ACC112 (cell line): ENCODE data around the gene CHMP6.
A peak's percentile ranks its signal among the peaks of the same experiment; 100 is the strongest.

Experiments
- H2AFZ ChIP-seq: fragments of 200-600 bp; sonication (generic); one replicate; pipeline ENCODE4 v1.6.0; 2017; ENCODE audit warnings: antibody characterized with exemption, low read length; ENCODE audit not compliant: unreplicated experiment
- H3K27ac ChIP-seq: fragments of 200-600 bp; sonication (generic); 2 replicates; pipeline ENCODE4 v1.5.1; 2014; ENCODE audit warnings: low read depth, mild to moderate bottlenecking, antibody characterized with exemption, low read length, moderate library complexity
- H3K27me3 ChIP-seq: fragments of 200-600 bp; sonication (generic); 2 replicates; pipeline ENCODE4 v1.6.1; 2014; ENCODE audit warnings: mild to moderate bottlenecking, antibody characterized with exemption, low read length, moderate library complexity, mixed read lengths; ENCODE audit not compliant: insufficient read depth
- H3K36me3 ChIP-seq: fragments of 200-600 bp; sonication (generic); 2 replicates; pipeline ENCODE4 v1.6.1; 2016; ENCODE audit warnings: mild to moderate bottlenecking, antibody characterized with exemption, low read length, moderate library complexity, mixed read lengths; ENCODE audit not compliant: insufficient read depth
- H3K4me1 ChIP-seq: fragments of 200-600 bp; sonication (generic); one replicate; pipeline ENCODE4 v1.6.1; 2016; ENCODE audit warnings: low read length, mixed read lengths; ENCODE audit not compliant: insufficient read depth, unreplicated experiment, control insufficient read depth
- H3K4me3 ChIP-seq: fragments of 200-600 bp; sonication (generic); 2 replicates; pipeline ENCODE4 v1.5.1; 2014; ENCODE audit warnings: mild to moderate bottlenecking, low read depth, low read length
- H3K79me2 ChIP-seq: fragments of 200-600 bp; sonication (generic); one replicate; pipeline ENCODE4 v1.6.0; 2016; ENCODE audit warnings: low read length; ENCODE audit not compliant: control insufficient read depth, unreplicated experiment, insufficient read depth

Gene CHMP6

GRCh38 chr17:80991645-80992076 is at the start of gene CHMP6:
CHMP6 (plus strand) TSS chr17:80991841; CDS start chr17:80991919, 78 bp downstream.
- H2AFZ ChIP-seq = peak within 1 kb of the TSS; percentile 99
- H3K79me2 ChIP-seq = peaks cover 9% of the 10 kb centered on the region
- H3K4me1 ChIP-seq = peaks cover 11% of the 10 kb centered on the region
- H3K36me3 ChIP-seq = no peaks in the 10 kb centered on the region
- no peak within 1 kb of the TSS for H3K27ac ChIP-seq
- no peaks in the 10 kb centered on the region for H3K27me3 ChIP-seq
- H3K4me3 ChIP-seq = peak within 1 kb of the TSS; percentile 97

GRCh38 chr17:80942423-80943345 is 49.0 kb upstream of the CHMP6 start:
- H3K79me2 ChIP-seq = no peaks in the 10 kb centered on the region
- H3K36me3 ChIP-seq = peaks cover 11% of the 10 kb centered on the region; the same call in 1 of the 2 replicates
- no peak overlapping the region for H3K27ac ChIP-seq
- H3K27me3 ChIP-seq = no peaks in the 10 kb centered on the region
- no peak overlapping the region for H2AFZ ChIP-seq
- no peak overlapping the region for H3K4me3 ChIP-seq
- peaks cover 12% of the 10 kb centered on the region for H3K4me1 ChIP-seq

GRCh38 chr17:80943346-80944145 is 48.1 kb upstream of the CHMP6 start:
- H3K36me3 ChIP-seq = peaks cover 11% of the 10 kb centered on the region; the same call in 1 of the 2 replicates
- H3K79me2 ChIP-seq = no peaks in the 10 kb centered on the region
- no peak overlapping the region for H3K27ac ChIP-seq
- no peak overlapping the region for H3K4me3 ChIP-seq
- H3K27me3 ChIP-seq = no peaks in the 10 kb centered on the region
- peaks cover 12% of the 10 kb centered on the region for H3K4me1 ChIP-seq
- no peak overlapping the region for H2AFZ ChIP-seq

GRCh38 chr17:80944326-80944725 is 47.3 kb upstream of the CHMP6 start:
- Histone ChIP-seq H3K27ac (no peak overlapping the region), H3K27me3 (no peaks in the 10 kb centered on the region), H3K4me3 (no peak overlapping the region), H3K79me2 (no peaks in the 10 kb centered on the region), H2AFZ (no peak overlapping the region), H3K4me1 (peaks cover 12% of the 10 kb centered on the region), H3K36me3 (peaks cover 11% of the 10 kb centered on the region; the same call in 1 of the 2 replicates)

- no peaks in the 10 kb centered on the region for H3K79me2 ChIP-seq
- H2AFZ ChIP-seq = no peak overlapping the region
- no peak overlapping the region for H3K4me3 ChIP-seq
- H3K4me1 ChIP-seq = peaks cover 12% of the 10 kb centered on the region
- peaks cover 11% of the 10 kb centered on the region; the same call in 1 of the 2 replicates for H3K36me3 ChIP-seq
- no peak overlapping the region for H3K27ac ChIP-seq
- H3K27me3 ChIP-seq = no peaks in the 10 kb centered on the region
Observed at GRCh38 chr17:80945736-80946135, 45.9 kb upstream of the CHMP6 start.

- no peaks in the 10 kb centered on the region for H3K27me3 ChIP-seq
- H2AFZ ChIP-seq = no peak overlapping the region
- no peak overlapping the region for H3K27ac ChIP-seq
- H3K4me1 ChIP-seq = peaks cover 12% of the 10 kb centered on the region
- H3K79me2 ChIP-seq = no peaks in the 10 kb centered on the region
- H3K4me3 ChIP-seq = no peak overlapping the region
- peaks cover 11% of the 10 kb centered on the region; the same call in 1 of the 2 replicates for H3K36me3 ChIP-seq
Observed at GRCh38 chr17:80946449-80946848, 45.2 kb upstream of the CHMP6 start.

- Histone ChIP-seq H2AFZ (no peak overlapping the region), H3K36me3 (peaks cover 11% of the 10 kb centered on the region; the same call in 1 of the 2 replicates), H3K79me2 (no peaks in the 10 kb centered on the region), H3K4me3 (no peak overlapping the region), H3K4me1 (peaks cover 5% of the 10 kb centered on the region), H3K27ac (no peak overlapping the region), H3K27me3 (no peaks in the 10 kb centered on the region)
Observed at GRCh38 chr17:80947200-80947940, 44.3 kb upstream of the CHMP6 start.

- no peak overlapping the region for H2AFZ ChIP-seq
- no peak overlapping the region for H3K4me3 ChIP-seq
- no peak overlapping the region for H3K27ac ChIP-seq
- H3K27me3 ChIP-seq = no peaks in the 10 kb centered on the region
- H3K36me3 ChIP-seq = peaks cover 11% of the 10 kb centered on the region; the same call in 1 of the 2 replicates
- H3K4me1 ChIP-seq = no peaks in the 10 kb centered on the region
- no peaks in the 10 kb centered on the region for H3K79me2 ChIP-seq
Observed at GRCh38 chr17:80948019-80948975, 43.3 kb upstream of the CHMP6 start.

- Histone ChIP-seq H3K27ac (no peak overlapping the region), H3K27me3 (no peaks in the 10 kb centered on the region), H2AFZ (no peak overlapping the region), H3K4me1 (no peaks in the 10 kb centered on the region), H3K79me2 (no peaks in the 10 kb centered on the region), H3K36me3 (peaks cover 11% of the 10 kb centered on the region; the same call in 1 of the 2 replicates), H3K4me3 (no peak overlapping the region)
Observed at GRCh38 chr17:80948976-80949450, 42.6 kb upstream of the CHMP6 start.
